GM12872 (cell line): ENCODE measurements around the gene NRG2.

Experiments
- CTCF ChIP-seq: IDR thresholded peaks from 3 replicates; pipeline ENCODE4 v1.5.1; 2011; ENCODE audit warnings: low read depth, mild to moderate bottlenecking, low read length, moderate library complexity; ENCODE audit not compliant: insufficient read depth

The NRG2 gene

DNA sequence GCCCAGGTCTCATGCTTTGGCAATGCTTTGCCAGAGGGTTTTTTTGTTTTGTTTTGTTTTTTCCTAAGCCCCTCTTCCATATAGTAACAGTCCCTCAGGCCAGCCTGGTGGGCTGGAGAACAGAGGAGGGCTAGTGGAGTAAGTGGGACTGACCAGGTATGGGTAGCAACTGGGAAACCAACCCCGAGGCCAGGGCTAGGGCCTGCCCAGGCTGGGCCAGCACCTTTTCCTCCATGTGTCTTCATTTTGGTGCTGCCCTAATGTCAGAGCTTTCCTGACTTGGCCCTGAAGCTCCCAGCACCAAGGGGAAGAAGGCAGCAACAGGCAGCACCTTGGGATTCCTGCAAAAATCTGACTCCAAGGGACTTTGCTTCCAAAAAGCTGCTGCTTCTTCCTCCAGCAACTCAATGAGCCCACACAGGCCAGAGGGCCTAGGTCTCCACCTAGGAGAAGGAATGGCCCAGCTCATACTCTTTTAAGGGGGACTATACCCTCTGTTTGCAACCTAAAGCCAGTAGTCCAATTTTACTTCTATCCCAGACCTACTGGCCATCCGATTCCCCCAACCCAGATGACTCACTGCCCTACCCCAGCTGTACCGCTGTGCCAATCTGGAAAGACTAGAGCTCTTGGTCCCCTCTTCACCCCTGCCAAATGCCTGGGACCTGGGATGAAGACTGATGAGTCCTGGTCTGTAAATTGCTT lies 142.4 kb downstream of the NRG2 start:
- no peak for TF ChIP-seq CTCF

- TF ChIP-seq CTCF = no peak
Observed at GRCh38 chr5:139898981-139899380, 144.1 kb downstream of the NRG2 start.

DNA sequence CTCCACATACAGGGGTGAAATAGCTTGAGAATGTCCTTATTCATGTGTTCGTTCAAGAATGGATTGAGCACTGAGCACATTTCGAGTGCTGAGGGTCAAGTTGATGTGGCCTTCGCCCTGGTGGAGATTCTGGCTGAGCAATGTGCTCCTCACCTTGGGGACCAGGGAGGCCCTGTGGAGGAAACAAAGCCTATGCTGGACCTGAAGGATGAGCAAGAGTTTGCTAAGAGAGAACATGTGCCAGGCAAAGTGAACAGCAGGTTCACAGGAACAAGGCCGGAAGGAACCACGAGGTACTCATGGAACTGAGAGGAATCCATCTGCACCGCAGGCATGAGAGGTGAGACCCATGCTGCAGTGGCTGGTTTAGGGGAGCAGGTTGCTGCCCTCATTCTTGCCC lies 145.1 kb downstream of the NRG2 start:
- TF ChIP-seq CTCF = no peak

GRCh38 chr5:139897342-139897741 lies 145.8 kb downstream of the NRG2 start:
- no peak for TF ChIP-seq CTCF

GRCh38 chr5:139896718-139897117 lies 146.4 kb downstream of the NRG2 start:
- TF ChIP-seq CTCF = no peak

DNA sequence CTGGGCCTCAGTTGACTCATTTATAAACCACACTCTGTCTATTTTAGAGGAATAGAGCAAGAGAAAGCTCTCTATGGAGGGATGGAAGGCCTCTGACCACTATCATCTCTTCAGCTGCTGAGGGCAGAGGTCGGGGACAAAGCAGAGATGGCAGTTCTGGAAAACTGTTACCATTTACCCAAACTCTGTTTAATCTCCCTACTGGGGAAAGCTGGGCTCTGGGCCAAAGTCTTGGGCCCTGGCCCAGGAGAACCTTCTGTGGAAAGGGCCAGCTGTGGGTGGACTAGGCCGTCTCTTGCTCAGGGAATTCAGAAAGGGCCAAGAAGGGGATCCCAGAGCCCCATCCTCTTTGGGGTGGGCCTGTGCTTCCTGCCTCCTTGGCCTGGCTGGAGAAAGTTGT lies 147.5 kb downstream of the NRG2 start:
- TF ChIP-seq CTCF = no peak

DNA sequence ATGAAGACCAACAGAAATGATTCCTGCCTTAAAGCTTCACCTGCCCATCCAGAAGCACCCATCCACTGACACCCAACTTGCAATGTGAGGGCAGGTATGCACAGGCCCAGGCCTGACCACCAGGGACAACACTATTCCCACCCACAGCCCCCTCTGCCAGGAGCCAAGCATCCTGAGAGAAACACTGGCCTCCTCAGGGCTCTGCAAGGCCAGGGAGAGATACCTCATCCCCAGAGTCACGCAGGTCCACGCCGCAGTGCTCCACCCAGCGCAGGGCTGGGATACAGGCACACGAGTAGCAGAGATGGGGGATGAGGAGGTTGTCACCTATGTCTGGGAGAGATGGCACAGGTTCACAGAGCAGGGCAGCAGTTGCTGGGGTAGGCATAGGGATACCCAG lies 148.1 kb downstream of the NRG2 start:
- TF ChIP-seq CTCF = no peak

- no peak for TF ChIP-seq CTCF
Observed at GRCh38 chr5:139893873-139894272, 149.2 kb downstream of the NRG2 start.
